Skeletal muscle satellite cell (primary cell): Measurements from ENCODE around the gene PEX1.
"Not testable (repeated sequence)": the region's sequence is repeated elsewhere in the genome, so short reads cannot be mapped to it uniquely, and the experiment has no call there.

Source experiments
- H3K27me3 ChIP-seq: 2 replicates; pipeline ENCODE4 v1.7.0; 2013; ENCODE audit warnings: low read length; ENCODE audit not compliant: control insufficient read depth, insufficient read depth
- H3K36me3 ChIP-seq: 2 replicates; pipeline ENCODE4 v1.7.0; 2013; ENCODE audit warnings: mild to moderate bottlenecking, control low read depth, low read length; ENCODE audit not compliant: insufficient read depth
- H3K4me1 ChIP-seq: 2 replicates; pipeline ENCODE4 v1.7.0; 2013; ENCODE audit warnings: low read length; ENCODE audit not compliant: control insufficient read depth, insufficient read depth
- H3K4me2 ChIP-seq: 2 replicates; pipeline ENCODE4 v1.7.0; 2013; ENCODE audit warnings: mild to moderate bottlenecking, low read length
- H3K4me3 ChIP-seq: 2 replicates; pipeline ENCODE4 v1.7.0; 2013; ENCODE audit warnings: low read length
- H3K9ac ChIP-seq: 2 replicates; pipeline ENCODE4 v1.7.0; 2013; ENCODE audit warnings: mild to moderate bottlenecking, low read depth, low read length, moderate library complexity
- H3K9me3 ChIP-seq: replicated peaks from 2 replicates; pipeline ENCODE4 v1.7.0; 2013; ENCODE audit warnings: mild to moderate bottlenecking, control low read depth, low read length

The PEX1 gene

GRCh38 chr7:92503767-92504166 lies 24.6 kb downstream of the PEX1 start:
- H3K4me2 ChIP-seq, result no peak overlapping the region
- H3K4me1 ChIP-seq, result no peaks in the 10 kb centered on the region

GRCh38 chr7:92498557-92498956 lies 29.8 kb downstream of the PEX1 start:
- Histone ChIP-seq H3K36me3 (peaks cover 10% of the 10 kb centered on the region), H3K27me3 (no peaks in the 10 kb centered on the region), H3K4me3 (no peak overlapping the region), H3K4me2 (no peak overlapping the region), H3K4me1 (no peaks in the 10 kb centered on the region), H3K9me3 (no peaks in the 10 kb centered on the region), H3K9ac (no peak overlapping the region)

More at GRCh38 chr7:92503767-92504166, 24.6 kb downstream of the PEX1 start:
- peaks cover 16% of the 10 kb centered on the region for H3K36me3 ChIP-seq
- no peaks in the 10 kb centered on the region for H3K27me3 ChIP-seq
- H3K4me3 ChIP-seq, result no peak overlapping the region
- no peak overlapping the region for H3K9ac ChIP-seq
- H3K9me3 ChIP-seq, result no peaks in the 10 kb centered on the region

- Histone ChIP-seq H3K36me3 (peaks cover 14% of the 10 kb centered on the region), H3K4me1 (no peaks in the 10 kb centered on the region), H3K4me2 (no peak overlapping the region), H3K27me3 (no peaks in the 10 kb centered on the region), H3K4me3 (no peak overlapping the region), H3K9me3 (no peaks in the 10 kb centered on the region), H3K9ac (no peak overlapping the region)
Observed at GRCh38 chr7:92496876-92497275, 31.4 kb downstream of the PEX1 start.

- Histone ChIP-seq H3K9me3 (no peaks in the 10 kb centered on the region), H3K27me3 (no peaks in the 10 kb centered on the region), H3K4me1 (no peaks in the 10 kb centered on the region), H3K36me3 (peaks cover 43% of the 10 kb centered on the region), H3K9ac (no peak overlapping the region), H3K4me2 (no peak overlapping the region), H3K4me3 (no peak overlapping the region)
Observed at GRCh38 chr7:92489634-92490033, 38.7 kb downstream of the PEX1 start.

GRCh38 chr7:92487804-92488203 lies 40.5 kb downstream of the PEX1 start:
- no peak overlapping the region for H3K4me3 ChIP-seq
- no peaks in the 10 kb centered on the region for H3K9me3 ChIP-seq
- no peaks in the 10 kb centered on the region for H3K4me1 ChIP-seq
- H3K4me2 ChIP-seq, result no peak overlapping the region
- peaks cover 42% of the 10 kb centered on the region for H3K36me3 ChIP-seq
- H3K9ac ChIP-seq, result no peak overlapping the region
- no peaks in the 10 kb centered on the region for H3K27me3 ChIP-seq

GRCh38 chr7:92485974-92486373 lies 42.3 kb downstream of the PEX1 start:
- no peak overlapping the region for H3K4me3 ChIP-seq
- H3K4me2 ChIP-seq, result no peak overlapping the region
- H3K36me3 ChIP-seq, result peaks cover 31% of the 10 kb centered on the region
- H3K9ac ChIP-seq, result no peak overlapping the region
- H3K9me3 ChIP-seq, result no peaks in the 10 kb centered on the region
- H3K27me3 ChIP-seq, result no peaks in the 10 kb centered on the region
- no peaks in the 10 kb centered on the region for H3K4me1 ChIP-seq

GRCh38 chr7:92485267-92485892 lies 42.9 kb downstream of the PEX1 start:
- no peak overlapping the region for H3K9ac ChIP-seq
- H3K36me3 ChIP-seq, result peaks cover 29% of the 10 kb centered on the region
- H3K4me2 ChIP-seq, result no peak overlapping the region
- H3K4me1 ChIP-seq, result no peaks in the 10 kb centered on the region
- no peak overlapping the region for H3K4me3 ChIP-seq
- no peaks in the 10 kb centered on the region for H3K9me3 ChIP-seq
- H3K27me3 ChIP-seq, result no peaks in the 10 kb centered on the region

GRCh38 chr7:92484226-92484625 lies 44.1 kb downstream of the PEX1 start:
- H3K4me1 ChIP-seq, H3K27me3 ChIP-seq, H3K9ac ChIP-seq, H3K4me3 ChIP-seq, H3K4me2 ChIP-seq, H3K9me3 ChIP-seq: not testable (repeated sequence)
- H3K36me3 ChIP-seq, result peaks cover 23% of the 10 kb centered on the region

- not testable (repeated sequence) for H3K27me3 ChIP-seq, H3K4me2 ChIP-seq, H3K4me1 ChIP-seq, H3K4me3 ChIP-seq, H3K9ac ChIP-seq, H3K9me3 ChIP-seq
- H3K36me3 ChIP-seq, result peaks cover 21% of the 10 kb centered on the region
Observed at GRCh38 chr7:92483624-92484023, 44.7 kb downstream of the PEX1 start.

GRCh38 chr7:92479146-92479545 lies 49.2 kb downstream of the PEX1 start:
- not testable (repeated sequence) for H3K4me3 ChIP-seq, H3K9ac ChIP-seq, H3K4me2 ChIP-seq, H3K27me3 ChIP-seq, H3K9me3 ChIP-seq, H3K36me3 ChIP-seq, H3K4me1 ChIP-seq

GRCh38 chr7:92478711-92479110 lies 49.6 kb downstream of the PEX1 start:
- Histone ChIP-seq H3K27me3 (no peaks in the 10 kb centered on the region), H3K36me3 (no peaks in the 10 kb centered on the region), H3K4me3 (no peak overlapping the region), H3K4me1 (no peaks in the 10 kb centered on the region), H3K9me3 (no peaks in the 10 kb centered on the region), H3K9ac (no peak overlapping the region), H3K4me2 (no peak overlapping the region)

- Histone ChIP-seq H3K27me3 (no peaks in the 10 kb centered on the region), H3K4me2 (no peak overlapping the region), H3K36me3 (no peaks in the 10 kb centered on the region), H3K9ac (no peak overlapping the region), H3K4me3 (no peak overlapping the region), H3K4me1 (no peaks in the 10 kb centered on the region), H3K9me3 (no peaks in the 10 kb centered on the region)
Observed at GRCh38 chr7:92478095-92478494, 50.2 kb downstream of the PEX1 start.
